ENCODE measurements around the gene SLC35A4. TPM values are rescaled to one million over a fixed set of nuclear protein-coding genes. Genes with fewer than 3 reads are reported as not detected.
"Not testable (repeated sequence)": the region's sequence is repeated elsewhere in the genome, so short reads cannot be mapped to it uniquely, and the experiment has no call there.

SLC35A4 gene
- total RNA-seq, 1 experiment from 2014 or later: 14.2 TPM

GRCh38 chr5:140573683-140574082 lies 9.1 kb downstream of the SLC35A4 start:
- in situ Hi-C loops (cut with HindIII; ENCODE audit: low pct_unique_long_range_greater_than_20kb, low sequenced_read_pairs): no loop called here
- DNase-seq (ENCODE audit: low read depth, low spot score): no peak

GRCh38 chr5:140574165-140574564 lies 9.5 kb downstream of the SLC35A4 start:
- no peak for DNase-seq (ENCODE audit: low read depth, low spot score)

GRCh38 chr5:140575309-140575708 lies 10.7 kb downstream of the SLC35A4 start:
- DNase-seq (ENCODE audit: low read depth, low spot score): peak; percentile 83
- in situ Hi-C loops (cut with HindIII; ENCODE audit: low pct_unique_long_range_greater_than_20kb, low sequenced_read_pairs): no loop called here

More at GRCh38 chr5:140574165-140574564, 9.5 kb downstream of the SLC35A4 start:
- in situ Hi-C loops (cut with HindIII; ENCODE audit: low pct_unique_long_range_greater_than_20kb, low sequenced_read_pairs): no loop called here

GRCh38 chr5:140576776-140577201 lies 12.2 kb downstream of the SLC35A4 start:
- in situ Hi-C loops (cut with HindIII; ENCODE audit: low pct_unique_long_range_greater_than_20kb, low sequenced_read_pairs): no loop called here
- DNase-seq (ENCODE audit: low read depth, low spot score): peak; percentile 33

- DNase-seq (ENCODE audit: low read depth, low spot score); in situ Hi-C loops (cut with HindIII; ENCODE audit: low pct_unique_long_range_greater_than_20kb, low sequenced_read_pairs): not testable (repeated sequence)
Measured at GRCh38 chr5:140579188-140579747, 14.6 kb downstream of the SLC35A4 start.

GRCh38 chr5:140587495-140587894 lies 22.9 kb downstream of the SLC35A4 start:
- in situ Hi-C loops (cut with HindIII; ENCODE audit: low pct_unique_long_range_greater_than_20kb, low sequenced_read_pairs): no loop called here
- DNase-seq (ENCODE audit: low read depth, low spot score): no peak

- no peak for DNase-seq (ENCODE audit: low read depth, low spot score)
Measured at GRCh38 chr5:140588311-140589070, 23.9 kb downstream of the SLC35A4 start.

GRCh38 chr5:140590861-140591260 lies 26.2 kb downstream of the SLC35A4 start:
- no peak for DNase-seq (ENCODE audit: low read depth, low spot score)
- in situ Hi-C loops (cut with HindIII; ENCODE audit: low pct_unique_long_range_greater_than_20kb, low sequenced_read_pairs): no loop called here

More at GRCh38 chr5:140588311-140589070, 23.9 kb downstream of the SLC35A4 start:
- in situ Hi-C loops (cut with HindIII; ENCODE audit: low pct_unique_long_range_greater_than_20kb, low sequenced_read_pairs): no loop called here

- no peak for DNase-seq (ENCODE audit: low read depth, low spot score)
- in situ Hi-C loops (cut with HindIII; ENCODE audit: low pct_unique_long_range_greater_than_20kb, low sequenced_read_pairs): no loop called here
Measured at GRCh38 chr5:140591747-140592372, 27.2 kb downstream of the SLC35A4 start.

GRCh38 chr5:140593070-140593469 lies 28.4 kb downstream of the SLC35A4 start:
- DNase-seq (ENCODE audit: low read depth, low spot score); in situ Hi-C loops (cut with HindIII; ENCODE audit: low pct_unique_long_range_greater_than_20kb, low sequenced_read_pairs): not testable (repeated sequence)

- in situ Hi-C loops (cut with HindIII; ENCODE audit: low pct_unique_long_range_greater_than_20kb, low sequenced_read_pairs): no loop called here
- DNase-seq (ENCODE audit: low read depth, low spot score): no peak
Measured at GRCh38 chr5:140594169-140594568, 29.5 kb downstream of the SLC35A4 start.

- peak; percentile 36 for DNase-seq (ENCODE audit: low read depth, low spot score)
- in situ Hi-C loops (cut with HindIII; ENCODE audit: low pct_unique_long_range_greater_than_20kb, low sequenced_read_pairs): no loop called here
Measured at GRCh38 chr5:140595538-140596300, 31.1 kb downstream of the SLC35A4 start.

- DNase-seq (ENCODE audit: low read depth, low spot score): no peak
- in situ Hi-C loops (cut with HindIII; ENCODE audit: low pct_unique_long_range_greater_than_20kb, low sequenced_read_pairs): no loop called here
Measured at GRCh38 chr5:140596321-140596741, 31.7 kb downstream of the SLC35A4 start.

GRCh38 chr5:140598836-140599235 lies 34.2 kb downstream of the SLC35A4 start:
- in situ Hi-C loops (cut with HindIII; ENCODE audit: low pct_unique_long_range_greater_than_20kb, low sequenced_read_pairs): no loop called here
- no peak for DNase-seq (ENCODE audit: low read depth, low spot score)

- DNase-seq (ENCODE audit: low read depth, low spot score): no peak
- in situ Hi-C loops (cut with HindIII; ENCODE audit: low pct_unique_long_range_greater_than_20kb, low sequenced_read_pairs): no loop called here
Measured at GRCh38 chr5:140600096-140600495, 35.5 kb downstream of the SLC35A4 start.

- no peak for DNase-seq (ENCODE audit: low read depth, low spot score)
- in situ Hi-C loops (cut with HindIII; ENCODE audit: low pct_unique_long_range_greater_than_20kb, low sequenced_read_pairs): no loop called here
Measured at GRCh38 chr5:140602147-140602546, 37.5 kb downstream of the SLC35A4 start.

GRCh38 chr5:140603446-140603698 lies 38.7 kb downstream of the SLC35A4 start:
- DNase-seq (ENCODE audit: low read depth, low spot score); in situ Hi-C loops (cut with HindIII; ENCODE audit: low pct_unique_long_range_greater_than_20kb, low sequenced_read_pairs): not testable (repeated sequence)

GRCh38 chr5:140603734-140604133 lies 39.1 kb downstream of the SLC35A4 start:
- in situ Hi-C loops (cut with HindIII; ENCODE audit: low pct_unique_long_range_greater_than_20kb, low sequenced_read_pairs): no loop called here
- DNase-seq (ENCODE audit: low read depth, low spot score): no peak
